Common myeloid progenitor, CD34-positive (primary cell): Measurements from ENCODE around the gene RNASE11.

ENCODE experiments used
- CTCF ChIA-PET: fragments of 350-600 bp; sonication (Branson Sonifier 250); formaldehyde crosslinking; loops from one replicate; lab custom pipeline; 2021; ENCODE audit warnings: antibody characterized with exemption; lab: Charles Lee
- POLR2A ChIA-PET: fragments of 350-600 bp; sonication (Branson Sonifier 250); formaldehyde crosslinking; loops from one replicate; lab custom pipeline; 2021; ENCODE audit warnings: antibody characterized with exemption; lab: Charles Lee
- DNase-seq, 3 donors: peaks; one replicate each; pipeline versions ENCODE4 v3.0.0 to v3.0.0-alpha.2; 2013
- H3K27ac ChIP-seq, 2 experiments: 1 replicate in 1 of 2; 2 replicates in 1 of 2; pipeline ENCODE4 v1.7.0; 2013; ENCODE audit warnings: inconsistent platforms in 2 of 2, low read length in 2 of 2, mild to moderate bottlenecking in 2 of 2, low read depth in 1 of 2, moderate library complexity in 1 of 2; ENCODE audit not compliant: severe bottlenecking in 2 of 2, insufficient read depth in 1 of 2, poor library complexity in 1 of 2
- H3K27me3 ChIP-seq, 5 experiments: replicated peaks in 2 of 5; 1 replicate in 3 of 5; 2 replicates in 2 of 5; pipeline versions ENCODE4 v1.6.1 to v1.7.0; 2013; ENCODE audit warnings: low read length in 4 of 5, mild to moderate bottlenecking in 2 of 5, moderate library complexity in 2 of 5, inconsistent platforms in 1 of 5; ENCODE audit not compliant: insufficient read depth in 5 of 5, control insufficient read depth in 4 of 5
- H3K36me3 ChIP-seq, 4 experiments: 1 replicate in 2 of 4; 2 replicates in 2 of 4; pipeline versions ENCODE4 v1.6.1 to v1.7.0; 2013; ENCODE audit warnings: low read length in 3 of 4, control low read depth in 1 of 4, mild to moderate bottlenecking in 1 of 4; ENCODE audit not compliant: control insufficient read depth in 4 of 4, insufficient read depth in 4 of 4
- H3K4me1 ChIP-seq, 4 experiments: 1 replicate in 3 of 4; 2 replicates in 1 of 4; pipeline versions ENCODE4 v1.6.1 to v1.7.1; 2013; ENCODE audit warnings: low read length in 3 of 4, mild to moderate bottlenecking in 3 of 4, control low read depth in 1 of 4, inconsistent platforms in 1 of 4, moderate library complexity in 1 of 4; ENCODE audit not compliant: control insufficient read depth in 4 of 4, insufficient read depth in 4 of 4; ENCODE audit errors: control extremely low read depth in 1 of 4
- H3K4me3 ChIP-seq, 7 experiments: 1 replicate in 4 of 7; 2 replicates in 3 of 7; pipeline versions ENCODE4 v1.5.1 to v1.7.0; 2013; ENCODE audit warnings: mild to moderate bottlenecking in 7 of 7, low read length in 6 of 7, moderate library complexity in 6 of 7, inconsistent platforms in 2 of 7, low read depth in 2 of 7, control low read depth in 1 of 7; ENCODE audit not compliant: insufficient read depth in 4 of 7, control insufficient read depth in 1 of 7; ENCODE audit errors: extremely low read depth in 1 of 7
- H3K9me3 ChIP-seq, 5 experiments: 1 replicate in 4 of 5; 2 replicates in 1 of 5; pipeline versions ENCODE4 v1.6.1 to v1.7.1; 2013; ENCODE audit warnings: low read length in 4 of 5, mild to moderate bottlenecking in 2 of 5, inconsistent platforms in 1 of 5, low read depth in 1 of 5, moderate library complexity in 1 of 5; ENCODE audit not compliant: control insufficient read depth in 4 of 5, insufficient read depth in 2 of 5; ENCODE audit errors: control extremely low read depth in 1 of 5
- WGBS: methylation state at CpG from one replicate; pipeline ENCODE4 v1.1.5; 2013; ENCODE audit not compliant: insufficient coverage; 5-methylcytosine and 5-hydroxymethylcytosine counted together

Gene RNASE11

GRCh38 chr14:20546877-20547276, 40.9 kb downstream of the RNASE11 start:
- no CpG with 5 or more reads among the region's 3 CpGs for WGBS
- POLR2A ChIA-PET = no interaction called here
- no peak for DNase-seq
- no peaks in the 10 kb centered on the region for H3K27me3 ChIP-seq
- no peaks in the 10 kb centered on the region for H3K4me1 ChIP-seq
- H3K36me3 ChIP-seq = no peaks in the 10 kb centered on the region
- no peak overlapping the region for H3K4me3 ChIP-seq
- H3K27ac ChIP-seq = no peak overlapping the region
- no peaks in the 10 kb centered on the region for H3K9me3 ChIP-seq
- CTCF ChIA-PET = interaction anchor here (1.4 kb wide), 1 partner anchor 9 kb away, joined by 6 read pairs; no protein-coding TSS in a partner anchor

- ChIA-PET CTCF (interaction anchor here (1.0 kb wide), 1 partner anchor 9 kb away, joined by 4 read pairs; no protein-coding TSS in a partner anchor), POLR2A (no interaction called here)
- no peaks in the 10 kb centered on the region for H3K9me3 ChIP-seq
- no peak for DNase-seq
- 96% methylated on average over 2 of the region's 4 CpGs for WGBS
- no peaks in the 10 kb centered on the region for H3K4me1 ChIP-seq
- no peaks in the 10 kb centered on the region for H3K36me3 ChIP-seq
- H3K27me3 ChIP-seq = no peaks in the 10 kb centered on the region
- H3K4me3 ChIP-seq = no peak overlapping the region
- no peak overlapping the region for H3K27ac ChIP-seq
Observed at GRCh38 chr14:20539906-20540305, 47.9 kb downstream of the RNASE11 start.
